ENCODE results near the gene RCOR2. TPM values are rescaled to one million over a fixed set of nuclear protein-coding genes. Genes with fewer than 3 reads are reported as not detected.

Gene RCOR2
- total and polyA plus RNA-seq, 2 of the 13 experiments (the other 11 are each of a cell fraction or from before 2014, with no cell fraction given), result 8.3 to 8.5 TPM

DNA sequence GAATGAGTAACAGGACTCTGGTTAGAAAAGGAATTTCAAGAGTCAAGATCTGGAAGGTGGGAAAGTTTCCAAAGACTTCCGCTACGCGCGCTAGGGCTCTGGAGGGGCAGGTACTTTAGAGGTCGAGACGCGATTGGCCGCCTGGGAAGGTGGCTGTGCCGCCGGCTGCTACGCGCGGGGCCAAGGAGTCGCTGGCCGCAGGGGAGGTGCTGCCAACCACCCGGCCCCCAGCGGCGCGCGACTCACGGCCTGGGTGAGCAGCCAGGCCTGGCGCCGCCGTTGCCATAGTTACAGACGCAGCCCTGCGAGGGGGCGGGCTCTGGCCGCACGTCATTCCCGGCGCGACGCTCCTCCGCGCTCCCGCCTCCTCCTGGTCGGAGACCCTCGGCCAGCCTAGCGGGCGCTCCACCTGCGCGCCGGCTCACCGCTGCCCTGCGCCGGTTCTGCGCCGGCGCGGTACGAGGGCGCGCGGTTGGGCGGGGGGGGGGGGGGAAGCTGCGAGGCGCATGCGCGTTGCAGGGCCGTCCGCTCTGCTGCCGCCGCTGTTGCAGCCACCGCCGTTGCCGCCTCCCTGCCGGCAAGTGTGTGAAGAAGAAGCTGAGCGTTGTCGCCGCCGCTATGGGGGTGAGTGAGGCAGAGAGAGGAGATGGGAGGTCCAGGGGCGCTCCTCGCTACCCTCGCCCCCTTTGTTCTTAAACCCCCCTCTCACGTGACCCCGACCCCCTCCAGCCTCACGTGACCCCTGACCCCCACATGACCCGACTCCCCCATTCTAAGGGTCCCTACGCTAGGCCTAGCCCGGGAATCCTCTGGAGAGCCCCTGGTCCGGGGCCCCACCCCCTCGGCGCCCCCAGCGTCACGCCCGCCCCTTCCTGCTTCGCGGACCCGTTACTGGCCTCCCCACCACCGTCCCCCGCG lies 21.8 kb upstream of the RCOR2 start, which contains the start of gene NAA40 (continued):
- TF ChIP-seq, protein P1, sequence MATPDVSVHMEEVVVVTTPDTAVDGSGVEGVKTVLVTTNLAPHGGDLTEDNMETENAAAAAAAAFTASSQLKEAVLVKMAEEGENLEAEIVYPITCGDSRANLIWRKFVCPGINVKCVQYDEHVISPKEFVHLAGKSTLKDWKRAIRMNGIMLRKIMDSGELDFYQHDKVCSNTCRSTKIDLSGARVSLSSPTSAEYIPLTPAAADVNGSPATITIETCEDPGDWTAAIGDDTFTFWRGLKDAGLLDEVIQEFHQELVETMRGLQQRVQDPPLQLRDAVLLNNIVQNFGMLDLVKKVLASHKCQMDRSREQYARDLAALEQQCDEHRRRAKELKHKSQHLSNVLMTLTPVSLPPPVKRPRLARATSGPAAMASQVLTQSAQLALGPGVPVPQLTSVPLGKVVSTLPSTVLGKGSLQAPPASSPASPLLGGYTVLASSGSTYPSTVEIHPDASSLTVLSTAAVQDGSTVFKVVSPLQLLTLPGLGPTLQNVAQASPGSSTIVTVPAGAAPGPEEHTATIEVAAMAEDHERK (CRISPR knock-in tag; IDR thresholded peaks at IDR 0.05; ENCODE audit: low read depth), result peak; percentile 56
- TF ChIP-seq, protein P2, sequence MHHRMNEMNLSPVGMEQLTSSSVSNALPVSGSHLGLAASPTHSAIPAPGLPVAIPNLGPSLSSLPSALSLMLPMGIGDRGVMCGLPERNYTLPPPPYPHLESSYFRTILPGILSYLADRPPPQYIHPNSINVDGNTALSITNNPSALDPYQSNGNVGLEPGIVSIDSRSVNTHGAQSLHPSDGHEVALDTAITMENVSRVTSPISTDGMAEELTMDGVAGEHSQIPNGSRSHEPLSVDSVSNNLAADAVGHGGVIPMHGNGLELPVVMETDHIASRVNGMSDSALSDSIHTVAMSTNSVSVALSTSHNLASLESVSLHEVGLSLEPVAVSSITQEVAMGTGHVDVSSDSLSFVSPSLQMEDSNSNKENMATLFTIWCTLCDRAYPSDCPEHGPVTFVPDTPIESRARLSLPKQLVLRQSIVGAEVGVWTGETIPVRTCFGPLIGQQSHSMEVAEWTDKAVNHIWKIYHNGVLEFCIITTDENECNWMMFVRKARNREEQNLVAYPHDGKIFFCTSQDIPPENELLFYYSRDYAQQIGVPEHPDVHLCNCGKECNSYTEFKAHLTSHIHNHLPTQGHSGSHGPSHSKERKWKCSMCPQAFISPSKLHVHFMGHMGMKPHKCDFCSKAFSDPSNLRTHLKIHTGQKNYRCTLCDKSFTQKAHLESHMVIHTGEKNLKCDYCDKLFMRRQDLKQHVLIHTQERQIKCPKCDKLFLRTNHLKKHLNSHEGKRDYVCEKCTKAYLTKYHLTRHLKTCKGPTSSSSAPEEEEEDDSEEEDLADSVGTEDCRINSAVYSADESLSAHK (CRISPR knock-in tag; IDR thresholded peaks at IDR 0.05; ENCODE audit: borderline replicate concordance), result no peak
- TF ChIP-seq, protein P3, sequence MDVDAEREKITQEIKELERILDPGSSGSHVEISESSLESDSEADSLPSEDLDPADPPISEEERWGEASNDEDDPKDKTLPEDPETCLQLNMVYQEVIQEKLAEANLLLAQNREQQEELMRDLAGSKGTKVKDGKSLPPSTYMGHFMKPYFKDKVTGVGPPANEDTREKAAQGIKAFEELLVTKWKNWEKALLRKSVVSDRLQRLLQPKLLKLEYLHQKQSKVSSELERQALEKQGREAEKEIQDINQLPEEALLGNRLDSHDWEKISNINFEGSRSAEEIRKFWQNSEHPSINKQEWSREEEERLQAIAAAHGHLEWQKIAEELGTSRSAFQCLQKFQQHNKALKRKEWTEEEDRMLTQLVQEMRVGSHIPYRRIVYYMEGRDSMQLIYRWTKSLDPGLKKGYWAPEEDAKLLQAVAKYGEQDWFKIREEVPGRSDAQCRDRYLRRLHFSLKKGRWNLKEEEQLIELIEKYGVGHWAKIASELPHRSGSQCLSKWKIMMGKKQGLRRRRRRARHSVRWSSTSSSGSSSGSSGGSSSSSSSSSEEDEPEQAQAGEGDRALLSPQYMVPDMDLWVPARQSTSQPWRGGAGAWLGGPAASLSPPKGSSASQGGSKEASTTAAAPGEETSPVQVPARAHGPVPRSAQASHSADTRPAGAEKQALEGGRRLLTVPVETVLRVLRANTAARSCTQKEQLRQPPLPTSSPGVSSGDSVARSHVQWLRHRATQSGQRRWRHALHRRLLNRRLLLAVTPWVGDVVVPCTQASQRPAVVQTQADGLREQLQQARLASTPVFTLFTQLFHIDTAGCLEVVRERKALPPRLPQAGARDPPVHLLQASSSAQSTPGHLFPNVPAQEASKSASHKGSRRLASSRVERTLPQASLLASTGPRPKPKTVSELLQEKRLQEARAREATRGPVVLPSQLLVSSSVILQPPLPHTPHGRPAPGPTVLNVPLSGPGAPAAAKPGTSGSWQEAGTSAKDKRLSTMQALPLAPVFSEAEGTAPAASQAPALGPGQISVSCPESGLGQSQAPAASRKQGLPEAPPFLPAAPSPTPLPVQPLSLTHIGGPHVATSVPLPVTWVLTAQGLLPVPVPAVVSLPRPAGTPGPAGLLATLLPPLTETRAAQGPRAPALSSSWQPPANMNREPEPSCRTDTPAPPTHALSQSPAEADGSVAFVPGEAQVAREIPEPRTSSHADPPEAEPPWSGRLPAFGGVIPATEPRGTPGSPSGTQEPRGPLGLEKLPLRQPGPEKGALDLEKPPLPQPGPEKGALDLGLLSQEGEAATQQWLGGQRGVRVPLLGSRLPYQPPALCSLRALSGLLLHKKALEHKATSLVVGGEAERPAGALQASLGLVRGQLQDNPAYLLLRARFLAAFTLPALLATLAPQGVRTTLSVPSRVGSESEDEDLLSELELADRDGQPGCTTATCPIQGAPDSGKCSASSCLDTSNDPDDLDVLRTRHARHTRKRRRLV (CRISPR knock-in tag; IDR thresholded peaks at IDR 0.05), result no peak
- TF ChIP-seq YY1 (IDR thresholded peaks at IDR 0.05; ENCODE audit: insufficient read depth, insufficient replicate concordance, low read depth, low read length), result peak; percentile 76
- no peak for TF ChIP-seq JUN (CRISPR knock-in tag; IDR thresholded peaks at IDR 0.05)
- 0 out of 2 replicates have a peak, but pooled peaks have one; percentile 39 for TF ChIP-seq ZNF564 (CRISPR knock-in tag; IDR thresholded peaks at IDR 0.05)
- peak; percentile 33; the same call in 1 of the 2 replicates for TF ChIP-seq NR2F2 (IDR thresholded peaks at IDR 0.05; ENCODE audit: borderline replicate concordance, low read depth)
- 0 out of 4 replicates have a peak, but pooled peaks of 1 of the 2 experiments have one; percentile 20 for TF ChIP-seq EP300 (IDR thresholded peaks at IDR 0.05; ENCODE audit: low read depth in 2 of 2, low read length in 2 of 2)
- TF ChIP-seq EP300 (CRISPR knock-in tag; IDR thresholded peaks at IDR 0.05; ENCODE audit: borderline replicate concordance), result 0 out of 2 replicates have a peak, but pooled peaks have one; percentile 8
- no peak for TF ChIP-seq AGO1 (IDR thresholded peaks at IDR 0.05; ENCODE audit: low read depth, low read length, poor library complexity, severe bottlenecking)
- TF ChIP-seq ZBTB38 (CRISPR knock-in tag; IDR thresholded peaks at IDR 0.05), result peak; percentile 77
- peak; percentile 43 for TF ChIP-seq PHF8 (CRISPR knock-in tag; IDR thresholded peaks at IDR 0.05)
- TF ChIP-seq ZNF33B (CRISPR knock-in tag; IDR thresholded peaks at IDR 0.05), result no peak
- peak; percentile 32 for TF ChIP-seq RBM39 (IDR thresholded peaks at IDR 0.05; ENCODE audit: low read depth, low read length, poor library complexity, severe bottlenecking)
- no peak for TF ChIP-seq SP1 (IDR thresholded peaks at IDR 0.05)
- TF ChIP-seq SP1 (CRISPR knock-in tag; IDR thresholded peaks at IDR 0.05), result peak; percentile 98
- TF ChIP-seq, protein P4, sequence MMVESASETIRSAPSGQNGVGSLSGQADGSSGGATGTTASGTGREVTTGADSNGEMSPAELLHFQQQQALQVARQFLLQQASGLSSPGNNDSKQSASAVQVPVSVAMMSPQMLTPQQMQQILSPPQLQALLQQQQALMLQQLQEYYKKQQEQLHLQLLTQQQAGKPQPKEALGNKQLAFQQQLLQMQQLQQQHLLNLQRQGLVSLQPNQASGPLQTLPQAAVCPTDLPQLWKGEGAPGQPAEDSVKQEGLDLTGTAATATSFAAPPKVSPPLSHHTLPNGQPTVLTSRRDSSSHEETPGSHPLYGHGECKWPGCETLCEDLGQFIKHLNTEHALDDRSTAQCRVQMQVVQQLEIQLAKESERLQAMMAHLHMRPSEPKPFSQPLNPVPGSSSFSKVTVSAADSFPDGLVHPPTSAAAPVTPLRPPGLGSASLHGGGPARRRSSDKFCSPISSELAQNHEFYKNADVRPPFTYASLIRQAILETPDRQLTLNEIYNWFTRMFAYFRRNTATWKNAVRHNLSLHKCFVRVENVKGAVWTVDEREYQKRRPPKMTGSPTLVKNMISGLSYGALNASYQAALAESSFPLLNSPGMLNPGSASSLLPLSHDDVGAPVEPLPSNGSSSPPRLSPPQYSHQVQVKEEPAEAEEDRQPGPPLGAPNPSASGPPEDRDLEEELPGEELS (CRISPR knock-in tag; IDR thresholded peaks at IDR 0.05), result 0 out of 2 replicates have a peak, but pooled peaks have one; percentile 2

Measured in HepG2 (cell line).